ENCODE measurements around the gene IFT20. TPM values are rescaled to one million over a fixed set of nuclear protein-coding genes. Genes with fewer than 3 reads are reported as not detected.
A peak's percentile ranks its signal among the peaks of the same experiment; 100 is the strongest.

Gene IFT20
- total and polyA plus RNA-seq, 9 of the 15 experiments (the other 6 are each of a cell fraction or from before 2014, with no cell fraction given) = 11.2 to 38.6 (median 20.1) TPM

DNA sequence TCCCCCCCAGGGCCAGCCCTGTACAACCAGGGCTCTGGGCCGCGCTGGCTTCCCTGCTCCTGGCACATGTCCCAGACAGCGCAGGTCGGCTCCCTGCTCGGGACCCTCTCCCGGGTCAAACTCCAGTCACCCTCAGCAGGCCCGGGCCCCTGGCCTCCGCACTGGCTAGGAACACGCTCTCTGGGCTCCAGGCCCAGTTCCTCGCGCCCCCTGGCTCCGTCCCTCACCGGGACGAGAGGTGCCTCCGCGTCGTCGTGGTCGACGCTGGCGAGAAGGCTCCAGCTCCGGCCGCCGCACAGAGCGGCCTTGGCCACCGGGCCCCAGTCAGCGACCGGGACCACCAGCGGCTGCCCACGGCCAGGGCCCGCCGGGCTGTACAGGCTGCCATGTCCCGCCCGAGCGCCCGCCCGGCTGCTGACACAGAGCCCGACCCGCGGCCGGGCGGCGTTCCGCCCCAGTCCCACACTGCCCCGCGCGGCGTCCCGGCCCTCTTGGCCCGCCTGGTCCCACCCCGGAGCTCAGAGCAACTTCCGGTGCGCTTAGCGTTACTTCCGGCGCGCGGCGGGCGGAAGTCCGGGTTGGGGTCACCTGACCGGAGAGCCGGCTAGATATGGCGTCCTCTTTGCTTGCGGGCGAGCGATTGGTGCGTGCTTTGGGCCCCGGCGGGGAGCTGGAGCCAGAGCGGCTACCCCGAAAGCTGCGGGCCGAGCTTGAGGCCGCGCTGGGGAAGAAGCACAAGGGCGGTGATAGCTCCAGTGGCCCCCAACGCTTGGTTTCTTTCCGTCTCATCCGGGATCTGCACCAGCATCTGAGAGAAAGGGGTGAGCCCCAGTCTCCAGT is 22.0 kb upstream of the IFT20 start, which contains the start of gene POLDIP2:
Gene POLDIP2, minus strand, starts transcription at position 467 of the 840 bp plus-strand sequence. Its CDS starts 79 bp downstream, at position 388.
- POLR2A ChIA-PET = interaction anchor here (0.6 to 4.0 kb wide), 16 partner anchors 9 to 707 kb away, joined by 3 to 31 read pairs (median 4); partner anchors contain the start of genes IFT20, TNFAIP1 and VTN
- TF ChIP-seq E2F4 (CRISPR knock-in tag; IDR thresholded peaks at IDR 0.05; ENCODE audit: low read depth) (no peak), CBX3 (IDR thresholded peaks at IDR 0.05; ENCODE audit: borderline replicate concordance in 1 of 2, low read length in 2 of 2) (no peak), SETDB1 (IDR thresholded peaks at IDR 0.05; ENCODE audit: low read length) (no peak), KLF16 (IDR thresholded peaks at IDR 0.05) (no peak), MED1 (CRISPR knock-in tag; IDR thresholded peaks at IDR 0.05; ENCODE audit: borderline replicate concordance) (no peak), NR4A1 (CRISPR knock-in tag; IDR thresholded peaks at IDR 0.05) (no peak), NR4A1 (tag; IDR thresholded peaks at IDR 0.05) (no peak), ZC3H4 (CRISPR knock-in tag; IDR thresholded peaks at IDR 0.05; ENCODE audit: borderline replicate concordance) (no peak), ZNF445 (CRISPR knock-in tag; IDR thresholded peaks at IDR 0.05; ENCODE audit: low read depth) (no peak), GTF2F1 (IDR thresholded peaks at IDR 0.05; ENCODE audit: low read depth, low read length) (no peak), ZBTB8A (IDR thresholded peaks at IDR 0.05; ENCODE audit: partially characterized antibody) (no peak), EGR1 (conservative IDR thresholded peaks at IDR 0.05) (no peak), ZNF124 (CRISPR knock-in tag; IDR thresholded peaks at IDR 0.05) (no peak), LARP7 (IDR thresholded peaks at IDR 0.05) (no peak), FOXK1 (CRISPR knock-in tag; IDR thresholded peaks at IDR 0.05; ENCODE audit: borderline replicate concordance) (no peak), MYBL2 (IDR thresholded peaks at IDR 0.05; ENCODE audit: low read depth) (no peak), MYBL2 (CRISPR knock-in tag; IDR thresholded peaks at IDR 0.05; ENCODE audit: borderline replicate concordance) (no peak), VEZF1 (CRISPR knock-in tag; IDR thresholded peaks at IDR 0.05) (peak; percentile 40; the same call in 1 of the 2 replicates)
- TF ChIP-seq, protein P1, sequence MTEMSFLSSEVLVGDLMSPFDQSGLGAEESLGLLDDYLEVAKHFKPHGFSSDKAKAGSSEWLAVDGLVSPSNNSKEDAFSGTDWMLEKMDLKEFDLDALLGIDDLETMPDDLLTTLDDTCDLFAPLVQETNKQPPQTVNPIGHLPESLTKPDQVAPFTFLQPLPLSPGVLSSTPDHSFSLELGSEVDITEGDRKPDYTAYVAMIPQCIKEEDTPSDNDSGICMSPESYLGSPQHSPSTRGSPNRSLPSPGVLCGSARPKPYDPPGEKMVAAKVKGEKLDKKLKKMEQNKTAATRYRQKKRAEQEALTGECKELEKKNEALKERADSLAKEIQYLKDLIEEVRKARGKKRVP (CRISPR knock-in tag; IDR thresholded peaks at IDR 0.05) = no peak

More for the DNA sequence above, 22.0 kb upstream of the IFT20 start, which contains the start of gene POLDIP2:
- FAIRE-seq (peak; percentile 85), DNase-seq (ENCODE audit: extremely low read depth in 1 of 4, low spot score in 3 of 4) (peak; percentile 94 to 96 (median 94)), ATAC-seq (peak; percentile 100)
- BruUV-seq (replicated peaks) = no TSS peak
- Histone ChIP-seq H4K20me1 (replicated peaks; ENCODE audit: control insufficient read depth, insufficient read depth, low read length) (no peaks in the 10 kb centered on the region), H3K79me2 (ENCODE audit: control insufficient read depth, insufficient read depth, low read length) (peaks cover 34% of the 10 kb centered on the region), H3K4me2 (ENCODE audit: insufficient read depth, low read length) (peak within 1 kb of the TSS; percentile 91), H3K4me1 (replicated peaks in 1 of 2; ENCODE audit: control insufficient read depth in 2 of 2, insufficient read depth in 2 of 2, low read length in 2 of 2) (peaks cover 5 to 10% of the 10 kb centered on the region in 2 experiments; a peak in 3 of 5 replicates), H2AFZ (ENCODE audit: low read depth, low read length) (peak within 1 kb of the TSS; percentile 96), H3K9ac (ENCODE audit: insufficient read depth in 1 of 2, low read depth in 2 of 2, low read length in 2 of 2) (peak within 1 kb of the TSS; percentile 95 to 96), H3K36me3 (ENCODE audit: control insufficient read depth, insufficient read depth, low read length) (peaks cover 68% of the 10 kb centered on the region), H3K9me1 (ENCODE audit: control insufficient read depth, insufficient read depth, low read length) (no peaks in the 10 kb centered on the region), H3K4me3 (peak within 1 kb of the TSS; percentile 99), H3K9me3 (replicated peaks; ENCODE audit: control insufficient read depth, insufficient read depth, low read depth, low read length) (no peaks in the 10 kb centered on the region), H3K27me3 (ENCODE audit: control insufficient read depth in 2 of 2, insufficient read depth in 2 of 2, low read length in 2 of 2) (no peaks in the 10 kb centered on the region), H3K27ac (ENCODE audit: extremely low read depth, low read depth, low read length) (peak within 1 kb of the TSS; percentile 89)
- CTCF ChIA-PET (ENCODE audit: low intra/inter-chr PET ratio) = no interaction called here
- WGBS (ENCODE audit: insufficient coverage, low coverage, missing lambda C conversion rate) = 1% methylated on average over 54 of the region's 80 CpGs
- in situ Hi-C loops (cut with MboI) = no loop called here
- intact Hi-C loops (cut with micrococcal nuclease) = no loop called here

All from K562 (cell line).